HL-60 (cell line): ENCODE measurements around the gene AKR1C3.

Source experiments
- DNase-seq, 2 experiments: peaks; one replicate each; pipeline ENCODE4 v3.0.0-alpha.2; 2010 to 2020; ENCODE audit warnings: low read depth in 1 of 2, low spot score in 1 of 2
- H3K27ac ChIP-seq: fragments of 250-450 bp; sonication (Bioruptor Pico); replicated peaks from 2 replicates; pipeline ENCODE4 v1.5.1; 2020; ENCODE audit warnings: mild to moderate bottlenecking, moderate library complexity
- H3K27me3 ChIP-seq: fragments of 250-450 bp; sonication (Bioruptor Pico); 2 replicates; pipeline ENCODE4 v1.5.1; 2021; ENCODE audit warnings: mild to moderate bottlenecking, moderate library complexity; ENCODE audit not compliant: insufficient read depth, poor library complexity, severe bottlenecking
- H3K4me3 ChIP-seq: replicated peaks from 2 replicates; pipeline ENCODE4 v1.5.1; 2011; ENCODE audit warnings: mild to moderate bottlenecking, control low read depth, low read length; ENCODE audit not compliant: insufficient read depth
- CTCF ChIP-seq: IDR thresholded peaks from one replicate; pipeline ENCODE4 v1.5.1; 2011; ENCODE audit warnings: low read length, control low read depth, inconsistent platforms; ENCODE audit not compliant: insufficient read depth
- GABPA ChIP-seq: IDR thresholded peaks from 2 replicates; pipeline ENCODE4 v1.6.1; 2012; ENCODE audit warnings: low read depth
- POLR2AphosphoS5 ChIP-seq: IDR thresholded peaks from 2 replicates; pipeline ENCODE4 v1.6.1; 2012; ENCODE audit warnings: low read depth
- REST ChIP-seq: IDR thresholded peaks from 2 replicates; pipeline ENCODE4 v1.6.1; 2012; ENCODE audit warnings: low read depth; ENCODE audit not compliant: insufficient replicate concordance
- SPI1 ChIP-seq: IDR thresholded peaks from 2 replicates; pipeline ENCODE4 v1.6.1; 2012; ENCODE audit warnings: low read depth, mild to moderate bottlenecking, borderline replicate concordance

Gene AKR1C3

GRCh38 chr10:5068274-5068984, 25.8 kb upstream of the AKR1C3 start:
- no peak for DNase-seq
- TF ChIP-seq GABPA (no peak), SPI1 (no peak), POLR2AphosphoS5 (no peak), REST (no peak), CTCF (no peak)
- H3K27me3 ChIP-seq: no peaks in the 10 kb centered on the region
- no peak overlapping the region for H3K4me3 ChIP-seq
- no peak overlapping the region for H3K27ac ChIP-seq

- Histone ChIP-seq H3K27ac (no peak overlapping the region), H3K4me3 (no peak overlapping the region), H3K27me3 (no peaks in the 10 kb centered on the region)
- no peak for DNase-seq
- TF ChIP-seq CTCF (no peak), SPI1 (no peak), REST (no peak), POLR2AphosphoS5 (no peak), GABPA (no peak)
Measured at GRCh38 chr10:5070648-5071410, 23.4 kb upstream of the AKR1C3 start.

- DNase-seq: no peak
- TF ChIP-seq CTCF (no peak), REST (no peak), SPI1 (no peak), POLR2AphosphoS5 (no peak), GABPA (no peak)
- Histone ChIP-seq H3K27me3 (no peaks in the 10 kb centered on the region), H3K4me3 (no peak overlapping the region), H3K27ac (no peak overlapping the region)
Measured at GRCh38 chr10:5071411-5072198, 22.6 kb upstream of the AKR1C3 start.
